ENCODE measurements around the gene PPP1R3G.

PPP1R3G gene

DNA sequence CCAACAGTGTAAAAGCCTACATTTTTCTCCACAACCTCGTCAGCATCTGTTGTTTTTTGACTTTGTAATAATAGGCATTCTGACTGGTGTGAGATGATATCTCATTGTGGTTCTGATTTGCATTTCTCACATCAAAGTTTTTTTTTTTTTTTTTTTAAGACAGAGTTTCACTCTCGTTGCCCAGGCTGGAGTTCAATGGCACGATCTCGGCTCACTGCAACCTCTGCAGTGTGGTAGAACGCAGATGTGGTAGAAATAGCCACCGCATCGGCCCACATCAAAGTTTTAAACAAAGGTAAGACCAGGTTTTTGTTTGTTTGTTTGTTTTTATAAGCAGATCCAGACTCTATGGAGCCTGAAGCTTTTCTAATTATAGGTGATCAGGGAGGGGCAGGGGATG is 12.7 kb upstream of the PPP1R3G start:
- no peak for DNase-seq (ENCODE audit: low read depth)

DNA sequence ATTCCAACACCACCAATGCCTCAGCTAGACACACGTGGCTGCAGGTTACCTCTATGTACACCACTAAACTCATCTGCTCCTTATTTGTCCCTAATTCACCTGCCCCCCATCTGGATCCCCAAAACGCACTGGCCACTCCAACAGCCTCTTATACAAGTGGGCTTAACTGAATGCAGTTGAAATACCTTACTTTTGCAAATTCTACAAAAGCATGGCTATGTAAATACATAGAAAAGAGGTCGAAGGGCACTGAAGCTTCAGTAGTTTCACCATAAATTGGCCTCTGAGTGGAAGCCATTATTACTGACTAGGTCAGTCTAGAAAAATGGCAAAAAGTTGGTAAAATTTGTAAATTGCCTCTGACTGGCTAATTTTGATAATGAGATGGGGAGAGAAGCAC is 11.1 kb upstream of the PPP1R3G start:
- no peak for DNase-seq (ENCODE audit: low read depth)

DNA sequence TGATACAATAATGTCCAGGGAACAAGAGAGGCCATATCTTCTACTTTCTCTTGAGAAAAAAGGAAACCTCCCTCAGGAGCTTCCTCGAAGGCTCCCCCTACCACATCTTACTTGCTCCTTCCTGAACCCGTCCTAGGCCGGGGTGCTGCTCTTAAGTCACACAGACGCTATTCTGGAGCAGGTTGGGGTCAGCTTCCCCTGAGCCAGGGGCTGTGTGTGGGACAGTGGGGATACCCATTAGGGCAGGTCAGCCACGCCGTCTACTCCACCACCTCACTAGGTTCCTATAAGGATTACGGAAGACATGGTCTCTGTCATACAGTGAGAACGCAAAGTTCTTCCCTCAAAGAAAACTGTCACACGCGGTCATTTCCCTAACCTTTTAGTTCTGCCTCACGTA is 8.2 kb upstream of the PPP1R3G start:
- no peak for DNase-seq (ENCODE audit: low read depth)

DNA sequence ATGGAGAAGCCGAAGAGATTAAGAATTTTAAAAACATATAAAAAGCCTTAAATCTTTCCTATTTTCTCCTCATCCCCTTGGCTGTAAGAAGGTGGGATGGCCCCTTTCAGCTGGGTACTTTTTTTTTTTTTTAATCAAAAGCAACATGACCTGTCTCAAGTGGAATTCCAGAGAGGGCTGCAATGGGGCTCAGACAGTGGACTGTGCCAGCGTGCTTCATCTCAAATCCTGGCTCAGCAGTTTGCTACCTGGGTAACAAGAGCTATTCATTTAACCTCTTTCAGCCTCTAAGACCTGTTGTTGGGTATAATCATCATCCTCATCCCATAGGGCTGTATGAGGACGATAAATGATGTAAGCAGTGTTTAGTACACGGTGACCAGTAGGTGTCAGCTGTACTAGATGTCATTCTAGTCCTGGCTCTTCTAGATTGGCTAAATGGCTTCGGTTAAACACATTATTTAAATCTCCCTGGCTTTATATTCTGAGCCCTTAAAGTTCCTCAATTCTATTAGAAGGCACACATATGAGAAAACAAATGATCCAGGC is 6.9 kb upstream of the PPP1R3G start:
- no peak for DNase-seq (ENCODE audit: low read depth)

DNA sequence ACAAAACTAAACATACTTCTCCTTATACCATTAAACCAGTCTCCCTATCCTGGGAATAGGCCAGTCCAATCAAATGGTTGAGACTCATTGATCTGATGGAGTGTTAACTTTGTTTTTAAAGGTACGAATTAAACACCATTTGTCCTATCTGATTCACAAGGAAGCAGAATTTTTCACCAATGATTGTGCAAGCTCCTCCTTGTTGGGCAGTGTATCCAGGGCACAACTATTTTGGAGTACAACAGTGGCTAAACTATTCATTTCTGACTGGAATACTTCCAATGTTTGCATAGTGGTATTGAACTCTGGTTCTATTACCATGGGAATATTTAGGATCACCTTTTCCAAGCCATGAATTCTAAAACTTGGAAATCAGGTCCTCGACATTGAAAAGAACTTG is 5.4 kb upstream of the PPP1R3G start:
- DNase-seq (ENCODE audit: low read depth) = no peak

DNA sequence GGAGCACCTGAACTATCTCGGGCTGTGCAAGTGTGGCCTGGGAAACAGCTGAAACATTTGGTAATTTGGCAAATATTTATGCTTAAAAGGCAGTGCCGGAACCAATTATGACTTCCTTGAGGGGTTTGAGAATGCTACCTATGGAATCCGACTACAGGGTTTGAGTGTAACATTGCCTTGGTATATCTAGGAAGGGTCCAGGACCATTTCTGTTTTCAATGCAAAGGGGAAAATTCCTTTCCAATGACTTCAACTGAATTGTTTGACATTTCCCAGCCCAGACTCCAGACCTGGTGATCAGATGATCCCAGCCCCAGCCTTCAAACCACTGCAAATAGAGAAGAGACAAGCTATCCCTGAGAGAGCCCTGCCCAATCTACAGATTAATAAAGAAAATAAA is 4.6 kb upstream of the PPP1R3G start:
- no peak for DNase-seq (ENCODE audit: low read depth)

DNA sequence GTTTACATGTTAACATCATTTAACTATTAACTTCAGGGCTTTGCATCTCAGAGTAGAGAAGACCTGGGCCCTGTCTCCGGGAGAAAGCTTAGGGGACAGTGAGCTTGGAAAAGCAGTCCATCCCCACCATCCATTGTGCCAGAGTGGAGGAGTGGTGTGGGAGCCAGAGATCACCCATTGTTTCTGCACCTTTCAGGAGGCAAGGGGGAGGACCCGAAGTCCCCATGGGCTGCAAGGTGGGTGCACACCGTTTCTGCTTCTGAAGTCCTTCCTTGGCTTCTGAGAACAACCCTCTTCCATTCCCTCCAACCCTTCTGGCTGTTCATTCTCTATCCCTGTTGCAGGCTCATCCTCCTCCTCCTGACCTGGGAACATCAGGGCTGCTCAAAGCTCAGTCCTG is 4.0 kb upstream of the PPP1R3G start:
- DNase-seq (ENCODE audit: low read depth) = no peak

DNA sequence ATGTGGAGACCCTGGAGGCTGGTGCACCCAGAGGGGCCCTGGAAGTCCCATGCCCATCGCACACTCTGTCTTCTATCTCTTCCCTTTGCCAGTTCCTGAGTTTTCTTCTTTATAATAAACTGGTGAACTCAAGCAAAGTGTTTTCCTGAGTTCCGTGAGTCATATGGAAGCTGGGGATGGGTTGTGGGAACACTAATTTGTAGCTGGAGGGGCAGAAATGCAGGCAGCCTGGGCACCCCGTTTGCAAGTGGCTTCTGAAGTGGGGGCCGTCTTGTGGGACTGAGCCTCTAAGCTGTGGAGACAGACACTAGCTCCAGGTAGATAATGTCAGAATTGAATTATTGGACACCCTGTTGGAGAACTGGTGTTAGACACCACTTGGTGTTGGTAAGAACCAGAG is 3.2 kb upstream of the PPP1R3G start:
- no peak for DNase-seq (ENCODE audit: low read depth)

DNA sequence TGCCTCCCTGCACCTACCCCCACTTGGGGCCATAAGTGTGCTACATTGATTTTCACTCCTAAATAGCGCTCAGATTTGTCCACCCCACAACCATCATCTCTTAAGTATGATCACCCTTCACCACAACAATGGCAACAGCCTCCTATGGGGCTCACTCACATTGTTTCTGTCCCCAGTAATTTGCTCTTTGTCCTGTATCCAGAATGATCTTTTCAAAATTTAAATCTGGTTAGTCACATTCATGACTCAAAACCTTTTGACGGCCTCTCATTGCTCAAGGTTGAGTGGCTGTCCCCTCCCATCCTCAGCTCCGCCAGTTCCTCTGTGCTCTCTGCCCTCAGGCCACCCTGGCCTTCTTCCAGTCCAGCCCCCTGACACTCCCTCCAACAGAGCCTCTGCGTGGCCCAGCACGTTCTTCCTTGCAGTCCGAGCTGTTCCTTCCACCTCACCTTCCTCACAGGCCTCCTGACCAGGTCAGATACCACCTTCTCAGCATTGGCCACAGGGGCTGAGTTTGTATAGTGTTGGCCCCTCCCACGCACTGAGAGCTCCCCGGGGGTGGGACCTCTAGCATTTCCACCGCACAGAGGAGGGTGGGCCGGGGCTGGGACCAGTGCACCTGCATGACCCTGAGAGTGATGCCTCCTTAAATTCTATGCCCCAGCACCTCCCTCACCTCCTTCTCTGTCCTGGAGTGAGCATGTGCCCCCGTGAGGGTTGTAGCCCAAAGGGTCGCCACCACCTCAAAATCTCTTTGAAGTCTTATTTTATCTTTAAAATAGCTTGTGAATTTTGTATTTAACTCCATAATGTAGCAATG is 2.4 kb upstream of the PPP1R3G start:
- peak; percentile 40 for DNase-seq (ENCODE audit: low read depth)

DNA sequence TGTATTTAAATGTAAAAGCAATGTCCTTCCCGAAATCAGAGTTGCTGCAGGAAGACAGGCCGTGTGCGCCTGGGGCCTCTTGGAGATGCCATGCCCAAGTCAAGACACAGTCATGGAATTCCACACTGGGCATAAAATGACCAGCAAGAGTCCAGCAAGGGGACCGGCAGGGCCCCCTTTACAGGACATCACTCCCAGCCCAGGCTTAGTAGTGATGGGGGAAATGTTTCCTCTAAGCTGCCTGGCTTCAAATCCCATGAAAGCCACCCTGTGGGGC is 1.9 kb upstream of the PPP1R3G start:
- DNase-seq (ENCODE audit: low read depth) = no peak

DNA sequence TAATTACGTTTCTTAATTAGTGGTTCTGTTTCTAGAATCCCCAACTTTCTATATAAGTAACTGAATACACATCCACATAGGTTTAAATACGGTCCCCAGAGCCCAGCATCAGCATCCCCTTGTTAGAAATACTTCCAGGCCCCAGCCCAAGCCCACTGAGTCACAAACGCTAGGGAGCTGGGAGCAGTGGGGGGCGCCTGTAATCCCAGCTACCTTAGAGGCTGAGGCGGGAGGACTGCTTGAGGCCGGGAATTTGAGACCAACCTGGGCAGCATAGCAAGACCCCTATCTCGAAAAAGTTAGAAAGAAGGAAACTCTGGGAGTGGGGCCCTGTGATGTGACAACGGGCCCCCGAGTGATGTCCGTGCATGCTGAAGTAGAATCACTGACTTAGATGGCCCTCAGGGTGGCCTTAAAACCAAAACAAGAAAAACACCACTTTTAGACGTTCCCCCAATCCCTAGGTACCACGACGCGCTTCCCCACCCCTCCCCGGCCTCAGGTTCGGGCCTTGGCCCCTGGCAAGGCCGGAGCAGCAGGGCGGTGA is 1.3 kb upstream of the PPP1R3G start:
- no peak for DNase-seq (ENCODE audit: low read depth)

DNA sequence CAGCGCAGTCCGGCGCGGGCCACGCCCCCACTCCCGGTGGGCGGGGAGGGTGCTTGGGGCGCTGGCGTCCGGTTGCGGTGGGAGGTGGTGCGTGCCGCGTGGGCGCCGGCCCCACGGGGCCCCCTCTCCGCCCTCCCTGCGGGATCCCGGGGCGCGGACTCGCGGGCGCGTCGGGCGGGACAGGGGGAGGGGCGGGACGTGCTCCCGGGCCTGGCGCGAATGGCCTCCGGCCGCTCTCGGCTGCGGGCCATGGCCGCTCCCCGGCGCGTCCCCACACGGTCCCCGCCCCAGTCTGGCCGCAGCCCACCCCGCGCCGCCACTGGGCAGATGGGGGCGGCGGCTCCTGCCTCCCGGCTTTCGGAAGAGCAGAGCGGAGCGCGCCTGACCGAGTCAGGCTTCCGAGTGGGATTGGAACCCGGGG is 771 bp upstream of the PPP1R3G start:
- no peak for DNase-seq (ENCODE audit: low read depth)

DNA sequence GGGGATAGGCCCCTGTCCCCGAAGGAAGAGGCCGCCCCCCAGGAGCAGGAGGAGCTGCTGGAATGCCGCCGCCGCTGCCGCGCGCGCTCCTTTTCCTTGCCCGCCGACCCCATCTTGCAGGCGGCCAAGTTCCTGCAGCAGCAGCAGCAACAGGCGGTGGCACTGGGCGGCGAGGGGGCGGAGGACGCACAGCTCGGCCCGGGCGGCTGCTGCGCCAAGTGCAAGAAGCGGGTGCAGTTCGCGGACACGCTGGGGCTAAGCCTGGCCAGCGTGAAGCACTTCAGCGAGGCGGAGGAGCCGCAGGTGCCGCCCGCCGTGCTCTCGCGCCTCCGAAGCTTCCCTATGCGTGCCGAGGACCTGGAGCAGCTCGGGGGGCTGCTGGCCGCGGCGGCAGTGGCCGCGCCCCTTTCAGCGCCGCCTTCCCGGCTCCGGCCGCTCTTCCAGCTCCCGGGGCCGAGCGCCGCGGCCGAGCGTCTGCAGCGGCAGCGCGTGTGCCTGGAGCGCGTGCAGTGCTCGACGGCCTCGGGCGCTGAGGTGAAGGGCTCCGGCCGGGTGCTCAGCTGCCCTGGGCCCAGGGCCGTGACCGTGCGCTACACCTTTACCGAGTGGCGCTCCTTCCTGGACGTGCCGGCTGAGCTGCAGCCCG is 630 bp downstream of the PPP1R3G start:
- DNase-seq (ENCODE audit: low read depth) = no peak

DNA sequence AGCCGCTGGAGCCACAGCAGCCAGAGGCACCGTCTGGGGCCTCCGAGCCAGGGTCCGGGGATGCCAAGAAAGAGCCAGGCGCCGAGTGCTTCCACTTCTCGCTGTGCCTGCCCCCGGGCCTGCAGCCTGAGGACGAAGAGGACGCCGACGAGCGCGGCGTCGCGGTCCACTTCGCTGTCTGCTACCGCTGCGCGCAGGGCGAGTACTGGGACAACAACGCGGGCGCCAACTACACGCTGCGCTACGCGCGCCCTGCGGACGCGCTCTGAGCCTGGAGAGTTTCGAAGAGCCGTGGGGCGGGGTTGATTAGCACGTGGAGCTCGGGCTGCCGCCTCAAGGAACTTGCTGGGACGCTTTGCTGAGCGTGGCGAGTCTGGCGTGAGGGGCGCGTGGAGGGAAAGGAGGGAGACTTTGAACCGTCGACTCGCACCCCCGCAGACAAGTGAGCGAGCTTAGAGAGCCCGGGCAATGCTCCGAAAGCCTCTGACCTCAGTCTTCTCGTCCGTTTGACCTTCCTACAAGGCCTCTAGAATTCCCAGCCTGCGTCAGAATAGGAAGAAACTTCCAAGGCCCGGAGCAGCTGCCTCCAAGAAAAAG is 1.3 kb downstream of the PPP1R3G start:
- no peak for DNase-seq (ENCODE audit: low read depth)

DNA sequence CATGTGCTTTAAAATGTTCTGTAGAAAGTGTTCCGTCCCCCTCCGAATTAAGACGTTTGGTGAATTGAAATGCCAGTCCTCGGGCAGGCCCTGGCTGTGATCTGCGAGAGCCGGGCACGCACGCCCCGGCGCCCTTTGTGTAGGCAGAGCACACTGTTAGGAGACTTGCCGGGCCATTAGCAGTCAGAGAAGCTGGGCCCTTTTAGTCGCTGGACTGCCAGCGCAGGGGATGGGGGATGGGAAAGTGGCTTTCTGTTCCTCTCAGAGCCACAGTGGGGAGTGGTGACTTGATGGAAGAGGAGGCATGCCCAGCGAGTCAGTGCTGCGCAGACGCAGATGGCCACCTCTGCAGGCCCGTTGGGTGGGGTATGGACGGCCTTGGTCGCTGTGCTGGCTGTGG is 2.2 kb downstream of the PPP1R3G start:
- no peak for DNase-seq (ENCODE audit: low read depth)

DNA sequence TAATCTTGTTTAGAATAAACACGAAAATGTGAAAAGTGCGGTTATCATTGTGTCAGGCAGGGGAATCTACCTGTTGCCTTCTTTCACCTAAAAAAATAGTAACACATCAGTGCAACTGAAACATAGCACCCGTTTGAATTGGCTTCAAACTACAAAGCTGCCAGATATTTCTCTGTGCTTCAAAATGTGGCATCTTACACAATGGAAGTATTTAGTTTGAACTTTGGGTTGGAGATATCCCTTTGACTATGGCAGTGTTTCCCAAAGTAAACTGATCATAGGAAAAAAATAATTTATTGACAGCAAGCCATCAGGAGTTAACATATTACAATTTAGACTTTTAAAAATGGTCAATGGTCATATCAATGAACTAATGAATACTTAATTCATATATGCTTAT is 3.6 kb downstream of the PPP1R3G start:
- no peak for DNase-seq (ENCODE audit: low read depth)

DNA sequence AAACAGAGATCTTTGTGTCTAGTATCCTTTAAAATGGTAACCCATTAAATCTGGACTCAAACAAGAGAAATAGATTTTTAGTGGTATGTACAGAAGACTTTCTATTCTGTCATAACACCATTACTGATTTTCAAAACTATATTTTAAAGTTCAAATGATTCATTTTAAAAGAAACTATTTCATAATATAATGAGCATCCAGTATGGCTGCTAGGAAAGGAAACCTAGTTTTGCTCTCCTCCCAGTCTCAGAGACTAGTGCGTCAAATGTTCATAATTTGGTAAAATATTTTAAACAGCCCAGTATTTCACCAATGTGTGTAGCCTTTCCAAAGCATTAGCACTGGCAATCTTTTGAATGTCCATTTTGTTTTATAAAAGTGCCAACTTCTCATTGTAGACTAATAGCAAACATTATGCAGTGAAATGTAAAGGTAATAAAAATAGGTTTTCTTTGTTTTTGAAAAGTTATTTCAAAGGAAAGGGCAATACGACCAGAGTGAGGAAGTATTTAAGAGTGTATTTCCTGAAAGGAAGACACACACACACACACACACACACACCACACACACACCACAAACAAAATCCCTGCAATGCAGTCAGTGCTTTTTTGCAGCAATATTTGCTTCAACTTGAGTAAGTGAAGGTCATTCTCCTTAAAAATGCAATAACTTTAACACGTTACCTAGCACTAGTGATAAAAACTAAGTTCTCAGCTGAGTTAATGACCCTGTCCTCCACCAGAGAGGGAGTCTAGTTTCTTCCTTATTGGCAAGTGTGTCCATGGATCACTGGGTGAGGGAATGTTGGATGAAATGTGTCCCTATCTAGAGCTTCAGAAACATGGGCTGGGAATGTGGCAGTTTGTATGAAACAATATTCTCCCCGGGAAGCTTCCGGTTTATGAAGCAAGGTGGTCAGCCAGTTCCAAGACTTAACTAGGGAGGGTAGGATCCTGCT is 4.6 kb downstream of the PPP1R3G start:
- DNase-seq (ENCODE audit: low read depth) = no peak

DNA sequence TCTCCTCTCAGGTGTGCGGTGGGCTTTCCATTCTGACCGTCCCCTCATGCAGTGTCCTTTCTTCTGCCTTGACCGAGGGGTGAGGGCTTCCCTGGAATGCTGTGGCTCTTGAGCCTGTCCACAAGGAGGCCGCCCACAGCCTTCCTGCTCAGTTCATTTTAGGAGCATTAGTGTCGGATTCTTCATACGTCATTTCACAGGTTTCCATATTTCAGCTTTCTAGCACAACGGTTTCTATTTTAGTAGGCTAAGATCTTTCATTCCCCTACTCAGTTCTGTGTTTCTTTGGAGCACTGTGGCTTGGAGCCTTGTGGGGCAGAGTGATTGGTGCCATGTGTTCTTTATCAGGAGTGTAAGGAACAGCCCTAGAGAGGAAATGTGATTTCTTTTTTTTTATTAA is 5.5 kb downstream of the PPP1R3G start:
- DNase-seq (ENCODE audit: low read depth) = no peak

DNA sequence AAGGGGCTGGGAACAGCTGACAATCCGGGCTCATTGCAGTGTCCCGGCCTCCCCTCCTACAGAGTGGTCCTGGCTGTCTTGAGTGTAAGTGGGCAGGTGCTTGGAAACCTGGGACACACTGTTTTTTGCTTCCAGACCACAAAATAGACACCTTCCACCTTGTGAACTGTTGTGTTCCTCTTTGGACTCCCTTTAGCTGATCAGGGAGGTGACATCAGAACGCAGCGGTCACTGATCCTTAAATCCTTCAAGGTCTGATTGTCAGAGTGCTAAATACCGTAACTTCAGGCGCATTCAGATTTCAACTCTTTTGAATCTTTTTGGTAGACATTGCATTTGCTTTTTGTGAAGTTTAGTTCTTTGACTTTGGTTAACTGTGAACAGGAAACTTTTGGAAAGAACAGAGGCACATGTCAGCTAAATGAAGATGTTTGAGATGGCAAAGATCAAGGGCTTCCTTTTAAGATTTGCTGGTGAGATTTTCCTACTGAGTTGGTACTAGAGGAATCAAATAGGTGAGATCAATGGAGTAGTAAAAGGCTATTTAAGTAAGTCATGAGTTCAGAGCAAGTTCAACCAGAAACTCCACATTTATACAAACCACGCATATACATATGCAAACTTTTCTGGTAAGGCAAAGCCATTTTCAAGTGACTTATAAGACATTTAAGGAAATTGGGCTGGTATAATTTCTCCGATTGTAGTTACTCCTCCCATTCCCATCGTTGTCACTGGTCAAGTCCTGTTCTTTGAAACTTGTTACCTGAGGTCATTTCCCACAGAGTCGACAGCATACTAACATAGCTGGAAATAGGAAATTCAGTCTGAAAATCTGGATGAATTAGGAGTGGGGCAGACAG is 6.3 kb downstream of the PPP1R3G start:
- DNase-seq (ENCODE audit: low read depth) = no peak

DNA sequence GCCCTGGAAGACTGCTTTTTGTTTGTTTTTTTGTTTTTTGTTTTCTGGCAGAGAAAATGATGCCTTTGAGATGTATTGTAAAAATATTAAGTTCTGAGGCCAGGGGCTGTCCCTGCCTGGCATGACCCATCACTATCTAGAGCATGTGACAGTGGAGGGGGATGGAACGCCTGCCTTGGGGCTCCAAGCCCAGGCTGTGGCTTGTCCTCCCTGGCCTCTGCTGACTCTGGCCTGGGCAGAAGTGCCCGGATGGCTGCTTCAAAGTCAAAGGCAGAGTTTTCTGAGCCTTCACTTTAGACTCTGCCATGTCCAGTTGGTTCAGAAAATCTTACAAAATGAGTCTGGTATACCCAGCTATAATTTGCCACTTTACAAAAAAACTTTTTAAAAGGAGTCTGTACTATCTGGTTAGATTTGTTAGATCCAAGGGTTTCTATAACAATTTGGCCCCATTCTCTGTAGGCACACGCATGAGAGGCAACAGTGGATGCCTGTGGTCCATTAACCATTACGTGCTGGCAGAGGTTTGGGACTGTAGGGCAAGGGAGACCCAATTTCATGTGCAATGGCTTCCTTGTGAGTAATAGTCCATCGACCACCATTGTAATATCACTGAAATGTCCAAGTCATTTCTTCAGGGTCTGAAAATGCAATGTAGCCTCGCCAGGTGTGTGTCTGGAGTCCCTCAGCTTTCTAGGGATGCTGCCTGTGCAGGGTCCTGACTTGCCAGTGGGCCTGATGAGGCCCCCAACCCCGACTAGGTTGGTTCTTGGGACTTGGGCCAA is 8.3 kb downstream of the PPP1R3G start:
- DNase-seq (ENCODE audit: low read depth) = no peak
